Neuronal stem cell (in vitro differentiated cells): ENCODE results near the gene OR7A17.

Source experiments
- DNase-seq: peaks from one replicate; pipeline ENCODE4 v3.0.0-alpha.2; 2013; ENCODE audit warnings: low spot score
- H2AFZ ChIP-seq: one replicate; pipeline ENCODE4 v1.6.1; 2013; ENCODE audit warnings: mild to moderate bottlenecking, low read length, inconsistent platforms
- H2AK5ac ChIP-seq: 2 replicates; pipeline ENCODE4 v1.6.1; 2013; ENCODE audit warnings: low read depth, mild to moderate bottlenecking, inconsistent platforms, low read length, moderate library complexity, mixed read lengths
- H2BK120ac ChIP-seq: 2 replicates; pipeline ENCODE4 v1.6.1; 2013; ENCODE audit warnings: low read depth, mild to moderate bottlenecking, inconsistent platforms, low read length, moderate library complexity, mixed read lengths
- H2BK12ac ChIP-seq: one replicate; pipeline ENCODE4 v1.6.1; 2013; ENCODE audit warnings: low read length, inconsistent platforms
- H2BK15ac ChIP-seq: 2 replicates; pipeline ENCODE4 v1.6.1; 2013; ENCODE audit warnings: mild to moderate bottlenecking, low read length, inconsistent platforms, mixed read lengths
- H2BK5ac ChIP-seq: one replicate; pipeline ENCODE4 v1.6.1; 2013; ENCODE audit warnings: inconsistent platforms, mild to moderate bottlenecking, low read length, moderate library complexity
- H3K14ac ChIP-seq: one replicate; pipeline ENCODE4 v1.6.1; 2013; ENCODE audit warnings: low read length, inconsistent platforms
- H3K18ac ChIP-seq: 2 replicates; pipeline ENCODE4 v1.6.1; 2013; ENCODE audit warnings: low read length, inconsistent platforms
- H3K23ac ChIP-seq: 2 replicates; pipeline ENCODE4 v1.6.1; 2013; ENCODE audit warnings: low read depth, mild to moderate bottlenecking, mixed read lengths, low read length, inconsistent platforms; ENCODE audit not compliant: poor library complexity
- H3K27ac ChIP-seq: replicated peaks from 3 replicates; pipeline ENCODE4 v1.5.1; 2013; ENCODE audit warnings: low read length, inconsistent platforms
- H3K27me3 ChIP-seq, 3 experiments: 2 replicates each; pipeline ENCODE4 v1.6.1; 2013; ENCODE audit warnings: low read length in 3 of 3, mild to moderate bottlenecking in 2 of 3, inconsistent platforms in 1 of 3, low read depth in 1 of 3, mixed read lengths in 1 of 3, moderate library complexity in 1 of 3; ENCODE audit not compliant: control insufficient read depth in 3 of 3, insufficient read depth in 3 of 3
- H3K36me3 ChIP-seq, 2 donors: replicated peaks in 1 of 2; 2 replicates each; pipeline ENCODE4 v1.6.1; 2013; ENCODE audit warnings: low read length in 2 of 2; ENCODE audit not compliant: control insufficient read depth in 2 of 2, insufficient read depth in 2 of 2
- H3K4ac ChIP-seq: 2 replicates; pipeline ENCODE4 v1.6.1; 2013; ENCODE audit warnings: inconsistent platforms, mild to moderate bottlenecking, low read length, moderate library complexity
- H3K4me1 ChIP-seq, 2 donors: 1 replicate in 1 of 2; 2 replicates in 1 of 2; pipeline ENCODE4 v1.6.1; 2013; ENCODE audit warnings: low read length in 2 of 2, low read depth in 1 of 2; ENCODE audit not compliant: control insufficient read depth in 2 of 2, insufficient read depth in 1 of 2
- H3K4me2 ChIP-seq: one replicate; pipeline ENCODE4 v1.6.1; 2013; ENCODE audit warnings: mild to moderate bottlenecking, low read length, inconsistent platforms; ENCODE audit not compliant: insufficient read depth, poor library complexity, severe bottlenecking
- H3K4me3 ChIP-seq, 2 donors: 2 replicates each; pipeline ENCODE4 v1.5.1; 2013; ENCODE audit warnings: low read length in 2 of 2, mild to moderate bottlenecking in 2 of 2, inconsistent platforms in 1 of 2, moderate library complexity in 1 of 2
- H3K79me1 ChIP-seq: one replicate; pipeline ENCODE4 v1.6.1; 2013; ENCODE audit warnings: low read depth, mild to moderate bottlenecking, inconsistent platforms, low read length, moderate library complexity
- H3K9ac ChIP-seq: one replicate; pipeline ENCODE4 v1.6.1; 2013; ENCODE audit warnings: mild to moderate bottlenecking, low read depth, low read length, inconsistent platforms; ENCODE audit not compliant: poor library complexity
- H3K9me3 ChIP-seq, 2 donors: replicated peaks in 1 of 2; 2 replicates each; pipeline versions ENCODE3 to v1.6.1; 2013; ENCODE audit warnings: low read length in 2 of 2, mild to moderate bottlenecking in 2 of 2, inconsistent platforms in 1 of 2, low read depth in 1 of 2, mixed read lengths in 1 of 2, moderate library complexity in 1 of 2; ENCODE audit not compliant: control insufficient read depth in 2 of 2, insufficient read depth in 1 of 2
- H4K8ac ChIP-seq: one replicate; pipeline ENCODE4 v1.6.1; 2013; ENCODE audit warnings: low read depth, mild to moderate bottlenecking, inconsistent platforms, low read length, moderate library complexity
- H4K91ac ChIP-seq: one replicate; pipeline ENCODE4 v1.6.1; 2013; ENCODE audit warnings: low read length, low read depth, mild to moderate bottlenecking, inconsistent platforms; ENCODE audit not compliant: poor library complexity
- WGBS, 2 donors: extraction: QIAGEN DNeasy Blood & Tissue Kit; methylation state at CpG; one replicate each; pipeline ENCODE4 v1.1.7; 2013; ENCODE audit warnings: missing lambda C conversion rate in 2 of 2, mixed read lengths in 1 of 2; ENCODE audit not compliant: insufficient read length in 2 of 2, insufficient replicate concordance in 1 of 2; ENCODE audit errors: extremely low coverage in 2 of 2; 5-methylcytosine and 5-hydroxymethylcytosine counted together

Gene OR7A17

GRCh38 chr19:14906711-14907110 is 20.8 kb upstream of the OR7A17 start:
- H4K8ac ChIP-seq: no peak overlapping the region
- no peak overlapping the region for H3K4me2 ChIP-seq
- H2AFZ ChIP-seq: no peak overlapping the region
- no peaks in the 10 kb centered on the region for H3K4me1 ChIP-seq
- no peak overlapping the region for H4K91ac ChIP-seq
- DNase-seq: no peak
- no peak overlapping the region for H2BK15ac ChIP-seq
- H2AK5ac ChIP-seq: no peak overlapping the region
- no peak overlapping the region for H3K27ac ChIP-seq
- WGBS, 2 donors: no CpG with 5 or more reads among the region's 4 CpGs
- H3K9me3 ChIP-seq: no peaks in the 10 kb centered on the region
- H2BK120ac ChIP-seq: no peak overlapping the region
- no peak overlapping the region for H3K23ac ChIP-seq
- no peak overlapping the region for H3K4ac ChIP-seq
- H3K9ac ChIP-seq: no peak overlapping the region
- no peak overlapping the region for H2BK12ac ChIP-seq
- H3K79me1 ChIP-seq: no peaks in the 10 kb centered on the region
- H3K36me3 ChIP-seq: no peaks in the 10 kb centered on the region
- no peak overlapping the region for H3K14ac ChIP-seq
- peaks cover 0 to 12% (median 0%) of the 10 kb centered on the region in 3 experiments for H3K27me3 ChIP-seq
- H3K18ac ChIP-seq: no peak overlapping the region
- H3K4me3 ChIP-seq: no peak overlapping the region
- H2BK5ac ChIP-seq: no peak overlapping the region

- H2BK12ac ChIP-seq: no peak overlapping the region
- no peak overlapping the region for H3K27ac ChIP-seq
- no peak overlapping the region for H3K9ac ChIP-seq
- no peak overlapping the region for H3K4me2 ChIP-seq
- H2BK5ac ChIP-seq: no peak overlapping the region
- H2BK120ac ChIP-seq: no peak overlapping the region
- no peak overlapping the region for H3K4ac ChIP-seq
- H4K8ac ChIP-seq: no peak overlapping the region
- no peak overlapping the region for H4K91ac ChIP-seq
- H3K4me3 ChIP-seq: no peak overlapping the region
- no peak overlapping the region for H3K14ac ChIP-seq
- no CpG with 5 or more reads among the region's 2 CpGs for WGBS, 2 donors
- H3K79me1 ChIP-seq: no peaks in the 10 kb centered on the region
- no peak overlapping the region for H2BK15ac ChIP-seq
- no peak overlapping the region for H2AK5ac ChIP-seq
- H3K4me1 ChIP-seq: no peaks in the 10 kb centered on the region
- no peaks in the 10 kb centered on the region for H3K36me3 ChIP-seq
- peaks cover 0 to 12% (median 0%) of the 10 kb centered on the region in 3 experiments for H3K27me3 ChIP-seq
- DNase-seq: no peak
- H2AFZ ChIP-seq: no peak overlapping the region
- H3K9me3 ChIP-seq: peaks cover 0 to 1% of the 10 kb centered on the region in 2 donors
- no peak overlapping the region for H3K23ac ChIP-seq
- H3K18ac ChIP-seq: no peak overlapping the region
Observed at GRCh38 chr19:14901675-14902260, 15.8 kb upstream of the OR7A17 start.

- no peak overlapping the region for H3K4me2 ChIP-seq
- no peaks in the 10 kb centered on the region for H3K27me3 ChIP-seq
- no peaks in the 10 kb centered on the region for H3K4me1 ChIP-seq
- no peak overlapping the region for H4K91ac ChIP-seq
- H3K36me3 ChIP-seq: no peaks in the 10 kb centered on the region
- H3K27ac ChIP-seq: no peak overlapping the region
- no peak overlapping the region for H3K23ac ChIP-seq
- H3K9me3 ChIP-seq: no peaks in the 10 kb centered on the region
- H2BK5ac ChIP-seq: no peak overlapping the region
- H3K9ac ChIP-seq: no peak overlapping the region
- no peak overlapping the region for H2AFZ ChIP-seq
- H3K14ac ChIP-seq: no peak overlapping the region
- H2AK5ac ChIP-seq: no peak overlapping the region
- no peaks in the 10 kb centered on the region for H3K79me1 ChIP-seq
- no CpG with 5 or more reads among the region's 10 CpGs for WGBS, 2 donors
- no peak for DNase-seq
- no peak overlapping the region for H4K8ac ChIP-seq
- no peak overlapping the region for H3K18ac ChIP-seq
- H2BK12ac ChIP-seq: no peak overlapping the region
- no peak overlapping the region for H2BK15ac ChIP-seq
- no peak overlapping the region for H3K4me3 ChIP-seq
- H2BK120ac ChIP-seq: no peak overlapping the region
- no peak overlapping the region for H3K4ac ChIP-seq
Observed at GRCh38 chr19:14890643-14891379, 4.9 kb upstream of the OR7A17 start.

- Histone ChIP-seq H2BK5ac (no peak overlapping the region), H3K27me3 (no peaks in the 10 kb centered on the region), H3K9me3 (no peaks in the 10 kb centered on the region)
Observed at GRCh38 chr19:14889994-14890642, 4.2 kb upstream of the OR7A17 start.

More at GRCh38 chr19:14889994-14890642, 4.2 kb upstream of the OR7A17 start:
- Histone ChIP-seq H3K9ac (no peak overlapping the region), H2BK15ac (no peak overlapping the region), H3K23ac (no peak overlapping the region), H3K18ac (no peak overlapping the region), H3K36me3 (no peaks in the 10 kb centered on the region), H4K8ac (no peak overlapping the region), H3K27ac (no peak overlapping the region), H2AK5ac (no peak overlapping the region), H2BK120ac (no peak overlapping the region), H3K4ac (no peak overlapping the region), H3K4me3 (no peak overlapping the region), H3K4me2 (no peak overlapping the region), H4K91ac (no peak overlapping the region), H2AFZ (no peak overlapping the region), H3K14ac (no peak overlapping the region), H2BK12ac (no peak overlapping the region), H3K79me1 (no peaks in the 10 kb centered on the region), H3K4me1 (no peaks in the 10 kb centered on the region)
- WGBS, 2 donors: no CpG with 5 or more reads among the region's 3 CpGs
- DNase-seq: no peak
